HCT116 (cell line): ENCODE results near the gene DCDC2. TPM values are rescaled to one million over a fixed set of nuclear protein-coding genes. Genes with fewer than 3 reads are reported as not detected.

Source experiments
- ATAC-seq: fragments of 200-7000 bp; cut with Tn5 transposase; 2 replicates; pipeline ENCODE4 v1.9.1; 2020; ENCODE audit warnings: mild to moderate bottlenecking, moderate library complexity
- BruUV-seq: library from RNA; stranded (reverse); fragments of 400-500 nt; replicated peaks from 2 replicates; lab custom pipeline; 2021; lab: Mats Ljungman, UMichigan
- CTCF ChIA-PET: fragments of 300-600 bp; sonication (Branson Sonifier 250); formaldehyde crosslinking; loops from one replicate; lab custom pipeline; 2021; ENCODE audit warnings: antibody characterized with exemption; lab: Charles Lee
- POLR2A ChIA-PET: fragments of 300-600, 350-600 bp; sonication (Branson Sonifier 250); formaldehyde crosslinking; loops from one replicate; lab custom pipeline; 2021; ENCODE audit warnings: antibody characterized with exemption; lab: Charles Lee
- RAD21 ChIA-PET, 2 experiments: fragments of 300-600 bp; sonication (Branson Sonifier 250); formaldehyde crosslinking; loops; one replicate each; lab custom pipeline; 2023; ENCODE audit warnings: low total read pairs in 2 of 2; ENCODE audit not compliant: uncharacterized antibody in 2 of 2, unreplicated experiment in 2 of 2, low non-redundant PET in 1 of 2; lab: Charles Lee
- DNase-seq: peaks from one replicate; pipeline ENCODE4 v3.0.0-alpha.2; 2010; ENCODE audit warnings: low read depth, low spot score
- H2AFZ ChIP-seq: fragments of 200-600 bp; shearing (Covaris generic), sonication (generic); 2 replicates; pipeline ENCODE4 v1.6.1; 2017; ENCODE audit warnings: low read depth, mixed run types, mixed read lengths, antibody characterized with exemption, low read length; ENCODE audit not compliant: poor library complexity, severe bottlenecking
- H3K27ac ChIP-seq: 2 replicates; pipeline ENCODE4 v1.5.1; 2012; ENCODE audit warnings: low read depth, low read length
- H3K27me3 ChIP-seq: fragments of 200-600 bp; sonication (generic); 2 replicates; pipeline ENCODE4 v1.6.1; 2016; ENCODE audit warnings: mixed run types, low read length, mixed read lengths; ENCODE audit not compliant: insufficient read depth
- H3K36me3 ChIP-seq, 2 experiments: fragments of 200-500 bp in 1 of 2; fragments of 200-600 bp in 1 of 2; sonication (Bioruptor generic) in 1 of 2; sonication (generic) in 1 of 2; 2 replicates each; pipeline versions ENCODE4 v1.5.1 to v1.6.1; 2014 to 2016; ENCODE audit warnings: low read length in 2 of 2, inconsistent platforms in 1 of 2, mixed read lengths in 1 of 2, mixed run types in 1 of 2; ENCODE audit not compliant: insufficient read depth in 2 of 2, control insufficient read depth in 1 of 2
- H3K4me1 ChIP-seq, 2 experiments: fragments of 200-600 bp in 1 of 2; sonication (generic) in 1 of 2; 2 replicates each; pipeline versions ENCODE4 v1.5.1 to v1.6.1; 2012 to 2017; ENCODE audit warnings: low read length in 2 of 2, inconsistent platforms in 1 of 2, mild to moderate bottlenecking in 1 of 2, mixed read lengths in 1 of 2, mixed run types in 1 of 2, moderate library complexity in 1 of 2; ENCODE audit not compliant: insufficient read depth in 2 of 2, control insufficient read depth in 1 of 2
- H3K4me2 ChIP-seq: fragments of 200-600 bp; sonication (generic); 2 replicates; pipeline ENCODE4 v1.6.1; 2017; ENCODE audit warnings: mixed run types, low read length, mixed read lengths
- H3K4me3 ChIP-seq, 2 experiments: fragments of 200-600 bp in 1 of 2; sonication (generic) in 1 of 2; replicated peaks in 1 of 2; 2 replicates each; pipeline ENCODE4 v1.5.1; 2011 to 2016; ENCODE audit warnings: low read length in 2 of 2, control low read depth in 1 of 2, low read depth in 1 of 2, mild to moderate bottlenecking in 1 of 2, mixed read lengths in 1 of 2, mixed run types in 1 of 2
- H3K79me2 ChIP-seq: fragments of 200-600 bp; sonication (generic); 2 replicates; pipeline ENCODE4 v1.6.1; 2017; ENCODE audit warnings: mild to moderate bottlenecking, mixed run types, low read length, moderate library complexity, mixed read lengths; ENCODE audit not compliant: insufficient read depth
- H3K9ac ChIP-seq: fragments of 200-600 bp; sonication (generic); 2 replicates; pipeline ENCODE4 v1.6.1; 2016; ENCODE audit warnings: low read length, mixed read lengths
- H3K9me2 ChIP-seq: fragments of 200-600 bp; sonication (generic), shearing (Covaris generic); 2 replicates; pipeline ENCODE4 v1.6.1; 2017; ENCODE audit warnings: mixed run types, mild to moderate bottlenecking, moderate library complexity; ENCODE audit not compliant: insufficient read depth
- H3K9me3 ChIP-seq, 2 experiments: fragments of 200-500 bp in 1 of 2; fragments of 200-600 bp in 1 of 2; sonication (Bioruptor generic) in 1 of 2; sonication (generic) in 1 of 2; 2 replicates each; pipeline ENCODE4 v1.6.1; 2014 to 2017; ENCODE audit warnings: low read length in 2 of 2, mixed read lengths in 2 of 2, inconsistent platforms in 1 of 2, low read depth in 1 of 2, mild to moderate bottlenecking in 1 of 2, mixed run types in 1 of 2, moderate library complexity in 1 of 2; ENCODE audit not compliant: control insufficient read depth in 1 of 2, insufficient read depth in 1 of 2
- H4K20me1 ChIP-seq: fragments of 200-600 bp; sonication (generic), shearing (Covaris generic); 2 replicates; pipeline ENCODE4 v1.6.1; 2017; ENCODE audit warnings: mixed run types, mild to moderate bottlenecking, moderate library complexity; ENCODE audit not compliant: insufficient read depth
- CBX3 ChIP-seq: IDR thresholded peaks from 2 replicates; pipeline ENCODE4 v1.6.1; 2012; ENCODE audit warnings: low read depth
- EZH2 ChIP-seq: fragments of 200-600 bp; sonication (generic); IDR thresholded peaks from 2 replicates; pipeline ENCODE4 v1.6.1; 2017; ENCODE audit warnings: antibody characterized with exemption, mixed run types
- EZH2phosphoT487 ChIP-seq: fragments of 200-600 bp; IDR thresholded peaks from 2 replicates; pipeline ENCODE4 v1.6.1; 2018; ENCODE audit warnings: antibody characterized with exemption, borderline replicate concordance
- FOSL1 ChIP-seq: IDR thresholded peaks from 2 replicates; pipeline ENCODE4 v1.6.1; 2012; ENCODE audit warnings: low read depth
- SIN3A ChIP-seq: IDR thresholded peaks from 2 replicates; pipeline ENCODE4 v1.6.1; 2012; ENCODE audit warnings: low read depth
- SRF ChIP-seq: IDR thresholded peaks from 2 replicates; pipeline ENCODE4 v1.6.1; 2012; ENCODE audit warnings: low read depth
- TCF7L2 ChIP-seq: IDR thresholded peaks from 2 replicates; pipeline ENCODE4 v1.7.0; 2011; ENCODE audit warnings: borderline replicate concordance, inconsistent platforms; ENCODE audit not compliant: insufficient read depth, insufficient read length; ENCODE audit errors: extremely low read depth
- ZBTB33 ChIP-seq: IDR thresholded peaks from 2 replicates; pipeline ENCODE4 v1.6.1; 2011; ENCODE audit warnings: mild to moderate bottlenecking, low read length, moderate library complexity; ENCODE audit not compliant: insufficient replicate concordance; ENCODE audit errors: extremely low read depth
- ZFX ChIP-seq: fragments of 450-650 bp; IDR thresholded peaks from 2 replicates; pipeline ENCODE4 v1.6.1; 2017
- ZNF274 ChIP-seq: fragments of 200-500 bp; sonication (Bioruptor generic); IDR thresholded peaks from 2 replicates; pipeline ENCODE4 v1.6.1; 2014; ENCODE audit warnings: mild to moderate bottlenecking, low read depth, low read length, inconsistent platforms
- intact Hi-C: fragments of 100-400 bp; cut with micrococcal nuclease; formaldehyde crosslinking; loops from 2 replicates; pipeline ENCODE4 v1.10.0; 2022
- total RNA-seq: library from RNA; stranded (reverse); gene quantifications from one replicate; pipeline ENCODE4 v1.2.1, GENCODE V29; 2021; ENCODE audit not compliant: unreplicated experiment

Gene DCDC2
- total RNA-seq, 1 experiment from 2014 or later: 0.17 TPM

- no peak overlapping the region for H3K4me3 ChIP-seq
- no peak overlapping the region for H2AFZ ChIP-seq
- no peaks in the 10 kb centered on the region for H3K36me3 ChIP-seq
- no peak overlapping the region for H3K27ac ChIP-seq
- TF ChIP-seq SRF: no peak
- TF ChIP-seq ZNF274: no peak
- no peak for TF ChIP-seq EZH2phosphoT487
- no peak for TF ChIP-seq EZH2
- no peak for TF ChIP-seq ZBTB33
- TF ChIP-seq ZFX: no peak
- TF ChIP-seq SIN3A: no peak
- no peak for TF ChIP-seq FOSL1
- no peak for TF ChIP-seq CBX3
- no peak for TF ChIP-seq TCF7L2
- RAD21 ChIA-PET: no interaction called here
- no peaks in the 10 kb centered on the region for H3K27me3 ChIP-seq
- no peak overlapping the region for H3K4me2 ChIP-seq
- no peak overlapping the region for H3K9ac ChIP-seq
- CTCF ChIA-PET: no interaction called here
- DNase-seq: no peak
- POLR2A ChIA-PET: no interaction called here
- no peak for ATAC-seq
- H3K9me2 ChIP-seq: no peaks in the 10 kb centered on the region
- no peaks in the 10 kb centered on the region for H3K9me3 ChIP-seq
- no peaks in the 10 kb centered on the region for H3K79me2 ChIP-seq
- no TSS peak for BruUV-seq
- intact Hi-C loops: no loop called here
- H4K20me1 ChIP-seq: no peaks in the 10 kb centered on the region
- no peaks in the 10 kb centered on the region for H3K4me1 ChIP-seq
Measured at GRCh38 chr6:24321538-24322162, 36.2 kb downstream of the DCDC2 start.
